GM12801 (cell line): Measurements from ENCODE around the gene FAM216A.

Source experiments
- TF ChIP-seq, protein P1 (sequence below): IDR thresholded peaks from one replicate; pipeline ENCODE4 v1.5.1; 2011; ENCODE audit warnings: control low read depth; ENCODE audit not compliant: insufficient read length; ENCODE audit errors: extremely low read depth

FAM216A gene

DNA sequence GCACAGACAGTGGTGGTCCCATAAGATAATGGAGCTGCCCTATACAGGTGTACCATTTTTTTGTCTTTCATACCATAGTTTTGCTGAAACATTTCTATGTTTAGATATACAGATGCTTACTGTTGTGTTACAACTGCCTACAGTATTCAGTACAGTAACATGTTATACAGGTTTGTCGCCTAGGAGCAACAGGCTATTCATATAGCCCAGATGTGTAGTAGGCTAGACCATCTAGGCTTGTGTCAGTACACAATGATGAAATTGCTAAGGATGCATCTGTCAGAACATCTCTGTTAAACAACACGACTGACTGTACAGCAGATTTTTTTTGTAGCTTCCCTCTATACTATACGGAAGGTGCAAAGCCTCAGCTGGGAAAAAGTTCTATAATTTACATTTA, 64.0 kb downstream of the FAM216A start:
- TF ChIP-seq, protein P1, sequence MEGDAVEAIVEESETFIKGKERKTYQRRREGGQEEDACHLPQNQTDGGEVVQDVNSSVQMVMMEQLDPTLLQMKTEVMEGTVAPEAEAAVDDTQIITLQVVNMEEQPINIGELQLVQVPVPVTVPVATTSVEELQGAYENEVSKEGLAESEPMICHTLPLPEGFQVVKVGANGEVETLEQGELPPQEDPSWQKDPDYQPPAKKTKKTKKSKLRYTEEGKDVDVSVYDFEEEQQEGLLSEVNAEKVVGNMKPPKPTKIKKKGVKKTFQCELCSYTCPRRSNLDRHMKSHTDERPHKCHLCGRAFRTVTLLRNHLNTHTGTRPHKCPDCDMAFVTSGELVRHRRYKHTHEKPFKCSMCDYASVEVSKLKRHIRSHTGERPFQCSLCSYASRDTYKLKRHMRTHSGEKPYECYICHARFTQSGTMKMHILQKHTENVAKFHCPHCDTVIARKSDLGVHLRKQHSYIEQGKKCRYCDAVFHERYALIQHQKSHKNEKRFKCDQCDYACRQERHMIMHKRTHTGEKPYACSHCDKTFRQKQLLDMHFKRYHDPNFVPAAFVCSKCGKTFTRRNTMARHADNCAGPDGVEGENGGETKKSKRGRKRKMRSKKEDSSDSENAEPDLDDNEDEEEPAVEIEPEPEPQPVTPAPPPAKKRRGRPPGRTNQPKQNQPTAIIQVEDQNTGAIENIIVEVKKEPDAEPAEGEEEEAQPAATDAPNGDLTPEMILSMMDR, result no peak

DNA sequence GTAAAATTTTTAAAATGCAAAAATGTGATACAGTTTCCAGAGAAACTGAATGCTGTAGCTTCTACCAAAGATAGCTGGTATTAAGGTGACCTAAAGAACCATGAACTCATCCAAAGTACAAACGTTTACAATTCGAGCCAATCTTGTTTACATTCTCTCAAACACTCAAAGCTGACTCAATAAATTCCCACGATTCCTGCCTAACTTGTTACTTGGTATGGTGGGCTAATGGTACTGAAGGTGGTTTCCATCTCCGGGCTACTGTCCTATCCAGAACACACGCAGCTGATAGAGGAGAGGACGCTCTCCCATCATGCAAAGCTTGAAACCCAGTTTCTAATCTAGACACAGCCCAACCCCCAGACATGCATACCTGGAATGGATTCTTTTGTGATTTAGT, 65.0 kb downstream of the FAM216A start:
- TF ChIP-seq, protein P1, result no peak

DNA sequence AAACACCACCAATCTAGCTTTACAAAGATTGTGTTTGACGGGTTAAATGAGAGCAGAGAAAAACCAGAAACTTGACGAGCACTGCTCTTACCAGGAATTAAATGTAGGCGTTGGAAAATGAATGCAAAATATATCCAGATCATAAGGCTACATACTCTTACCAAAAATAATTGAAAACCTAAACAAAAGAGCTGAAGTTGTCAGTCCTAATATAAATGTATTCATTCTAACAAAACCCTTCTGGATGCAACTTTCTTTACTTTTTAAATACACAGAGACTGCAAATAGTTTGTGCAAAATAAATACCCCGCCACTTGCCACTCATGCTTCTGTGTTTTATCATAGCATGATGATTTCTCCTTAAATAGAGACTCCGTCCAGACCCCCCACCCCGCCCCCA, 66.2 kb downstream of the FAM216A start:
- TF ChIP-seq, protein P1, result no peak

DNA sequence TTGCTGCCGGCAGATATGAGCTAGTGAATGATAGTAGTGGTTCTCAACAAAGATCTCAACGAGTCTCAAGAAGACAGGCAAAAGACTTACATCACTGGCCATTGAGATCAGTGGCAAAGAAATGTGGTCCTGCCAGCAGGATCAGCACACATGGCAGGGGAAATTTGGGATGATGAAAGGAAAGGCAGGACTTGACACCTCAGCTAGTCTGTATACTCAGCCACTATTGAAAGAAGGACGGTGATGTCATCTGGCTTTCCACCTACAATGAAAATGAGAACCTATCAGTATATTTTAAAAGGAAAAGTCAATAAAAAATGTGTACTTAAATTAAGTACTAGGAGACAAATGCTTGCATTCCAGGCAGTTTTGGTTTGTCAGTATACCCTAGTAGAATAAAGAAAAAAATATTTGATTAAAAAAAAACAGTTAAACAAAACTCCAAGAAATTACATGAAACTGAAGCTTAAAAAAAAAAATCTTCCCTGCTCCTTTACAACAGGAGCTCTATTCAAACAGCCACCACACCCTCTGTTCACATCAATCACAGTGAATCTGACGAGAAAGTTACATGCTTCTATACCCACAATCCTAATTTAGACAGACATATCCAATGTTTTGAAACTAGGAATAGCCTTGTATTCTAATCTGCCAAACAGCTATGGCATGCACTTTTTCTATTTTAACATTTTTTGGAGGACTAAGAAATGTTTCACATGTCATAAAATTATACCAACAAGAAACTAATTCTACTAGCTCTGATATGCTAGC, 68.4 kb downstream of the FAM216A start:
- TF ChIP-seq, protein P1, result no peak

DNA sequence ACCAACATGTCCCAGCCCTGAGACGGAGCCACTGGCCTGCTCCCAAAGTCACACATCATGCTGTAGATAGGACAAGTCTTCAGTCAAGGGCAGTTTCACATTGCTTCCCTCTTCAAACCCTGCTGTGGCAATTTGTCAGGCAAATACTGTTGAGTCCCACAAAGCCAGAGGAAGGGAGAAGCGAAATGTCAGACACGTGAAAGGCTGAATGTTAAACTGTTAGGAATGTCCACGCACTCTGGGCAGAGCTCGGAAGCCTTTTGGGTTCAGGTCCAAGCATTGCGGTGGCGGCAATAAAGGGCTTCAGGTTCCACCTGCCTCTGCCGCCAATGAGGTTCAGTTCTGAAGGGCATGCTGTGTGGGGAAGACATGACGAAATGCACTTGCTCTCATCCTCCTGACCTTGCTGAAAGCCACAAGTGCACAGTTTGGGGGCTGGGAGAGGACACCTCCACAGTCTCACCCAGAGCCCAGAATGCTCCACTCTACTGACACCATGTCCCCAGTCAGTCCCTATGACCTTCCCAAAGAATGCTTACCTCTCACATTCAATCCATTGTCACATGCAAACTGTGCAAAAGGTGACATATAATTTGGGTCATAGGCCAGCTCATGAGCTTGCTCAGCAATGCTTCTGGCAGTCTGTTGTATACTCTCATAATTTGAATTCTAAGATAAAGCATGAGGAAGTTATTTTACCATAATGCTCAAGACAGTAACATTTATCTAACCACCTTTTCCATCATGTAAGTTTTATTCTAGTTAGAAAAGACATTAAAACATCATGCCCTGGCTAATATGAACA, 69.2 kb downstream of the FAM216A start:
- TF ChIP-seq, protein P1, result no peak

DNA sequence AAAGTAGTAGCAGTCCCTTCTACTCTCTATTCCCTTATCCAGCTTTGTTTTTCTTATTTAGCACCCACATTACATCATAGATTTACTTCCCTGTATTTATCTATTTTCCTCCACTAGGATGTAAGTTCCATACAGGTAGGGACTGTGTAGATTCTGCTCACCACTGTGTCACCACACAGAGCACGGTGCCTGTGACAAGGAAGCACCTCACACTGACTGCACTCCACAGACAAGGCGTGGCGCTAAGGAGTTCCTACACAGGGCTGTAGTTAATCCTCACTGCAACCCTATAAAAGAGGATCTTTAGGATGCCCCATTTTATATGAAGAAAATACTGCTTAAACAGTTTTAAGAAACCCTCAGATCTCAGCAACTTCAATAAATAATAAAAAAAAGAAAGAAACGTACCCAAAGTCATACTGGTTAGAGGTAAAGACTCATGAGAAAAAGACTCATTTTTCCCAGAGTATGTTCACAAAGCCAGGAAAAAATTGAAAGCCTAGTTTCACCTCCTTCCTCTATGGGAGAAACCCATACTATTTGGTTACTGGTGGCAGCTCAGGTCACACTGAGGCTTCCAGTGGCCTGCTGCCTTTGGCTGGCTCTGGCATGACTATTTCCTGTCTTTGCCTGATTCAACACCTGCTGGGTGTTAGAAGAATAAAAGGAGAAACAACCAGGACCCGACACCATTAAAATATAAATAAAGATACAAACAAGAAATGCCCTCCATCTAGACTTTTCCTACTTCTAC, 70.4 kb downstream of the FAM216A start:
- TF ChIP-seq, protein P1, result no peak
